Measurements from ENCODE around the gene PRRC1. TPM values are rescaled to one million over a fixed set of nuclear protein-coding genes. Genes with fewer than 3 reads are reported as not detected.

PRRC1 gene
- total RNA-seq, 2 donors from 2014 or later, result 42.9 to 51.0 TPM

GRCh38 chr5:127589309-127590030 is 72.0 kb downstream of the PRRC1 start:
- H3K27me3 Mint-ChIP-seq (ENCODE audit: low read depth), result peaks cover 28% of the 10 kb centered on the region
- no peak overlapping the region for H3K4me3 Mint-ChIP-seq
- no peaks in the 10 kb centered on the region for H3K9me3 Mint-ChIP-seq
- no peak for DNase-seq
- ATAC-seq (replicated peaks in 1 of 2), result no peak
- peaks cover 24% of the 10 kb centered on the region for H3K4me1 Mint-ChIP-seq (ENCODE audit: low read depth)
- no peaks in the 10 kb centered on the region for H3K36me3 Mint-ChIP-seq (ENCODE audit: insufficient read depth in 2 of 2)
- H3K27ac Mint-ChIP-seq, result no peak overlapping the region

DNA sequence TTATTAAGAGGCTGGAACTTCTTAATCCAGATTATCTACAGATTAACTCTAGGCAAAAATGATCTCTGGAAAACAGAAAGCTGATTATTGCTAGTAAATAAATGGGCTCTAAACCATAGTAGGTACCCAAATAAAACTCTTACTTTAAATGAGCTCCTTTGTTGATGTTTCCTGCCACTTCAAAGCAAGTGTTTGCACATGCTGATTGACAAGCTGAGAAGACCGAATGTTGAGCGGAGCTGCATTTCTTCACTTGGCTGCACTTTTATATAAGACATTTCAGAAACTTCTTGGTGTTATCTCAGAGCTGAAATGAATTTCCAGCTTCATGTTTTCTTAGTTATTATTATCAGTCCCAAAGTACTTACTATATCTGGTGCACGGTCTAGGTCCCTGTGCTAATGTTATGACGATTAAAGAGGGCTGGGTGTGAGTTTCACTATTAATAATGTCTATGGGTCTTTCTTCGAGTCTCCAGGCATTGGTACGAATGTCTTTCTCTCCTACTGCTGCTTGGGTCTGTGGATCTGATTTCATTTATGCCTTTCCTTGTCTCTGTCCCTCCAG is 72.8 kb downstream of the PRRC1 start:
- peaks cover 28% of the 10 kb centered on the region for H3K27me3 Mint-ChIP-seq (ENCODE audit: low read depth)
- ATAC-seq (replicated peaks in 1 of 2) (peak; percentile 30 to 56), DNase-seq (no peak)
- H3K9me3 Mint-ChIP-seq, result no peaks in the 10 kb centered on the region
- H3K27ac Mint-ChIP-seq, result no peak overlapping the region
- H3K4me1 Mint-ChIP-seq (ENCODE audit: low read depth), result peaks cover 24% of the 10 kb centered on the region
- no peak overlapping the region for H3K4me3 Mint-ChIP-seq
- H3K36me3 Mint-ChIP-seq (ENCODE audit: insufficient read depth in 2 of 2), result no peaks in the 10 kb centered on the region

- no peak for ATAC-seq (replicated peaks in 1 of 2)
- H3K27me3 Mint-ChIP-seq (ENCODE audit: low read depth), result peaks cover 12% of the 10 kb centered on the region
- peaks cover 14% of the 10 kb centered on the region for H3K4me1 Mint-ChIP-seq (ENCODE audit: low read depth)
- H3K27ac Mint-ChIP-seq, result no peak overlapping the region
- no peaks in the 10 kb centered on the region for H3K36me3 Mint-ChIP-seq (ENCODE audit: insufficient read depth in 2 of 2)
- H3K4me3 Mint-ChIP-seq, result peak overlapping the region in 1 of 2 donors; percentile 45
- DNase-seq, result no peak
- H3K9me3 Mint-ChIP-seq, result no peaks in the 10 kb centered on the region
Observed at GRCh38 chr5:127595484-127596368, 78.3 kb downstream of the PRRC1 start.

DNA sequence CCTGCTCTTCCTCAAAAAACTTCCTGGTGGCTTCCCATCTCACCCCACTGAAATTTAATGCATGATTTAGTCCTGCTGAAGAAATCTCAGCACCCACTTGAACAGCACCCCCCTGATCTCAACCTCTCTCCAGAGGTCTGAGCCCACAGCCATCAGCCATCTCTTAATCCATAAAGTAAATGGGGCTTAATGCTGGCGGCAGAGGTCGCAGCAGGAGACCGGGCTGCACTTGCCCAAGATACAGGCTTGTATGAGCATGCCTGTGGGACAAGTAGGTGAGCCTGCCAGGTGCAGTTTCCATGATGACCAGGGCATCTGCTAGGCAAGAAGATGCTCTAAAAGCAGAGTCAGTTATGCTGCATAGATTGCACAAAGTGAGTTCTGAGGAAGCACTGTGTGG is 79.1 kb downstream of the PRRC1 start:
- no peaks in the 10 kb centered on the region for H3K36me3 Mint-ChIP-seq (ENCODE audit: insufficient read depth in 2 of 2)
- H3K9me3 Mint-ChIP-seq, result no peaks in the 10 kb centered on the region
- H3K27me3 Mint-ChIP-seq (ENCODE audit: low read depth), result peaks cover 11% of the 10 kb centered on the region
- no peak overlapping the region for H3K27ac Mint-ChIP-seq
- no peak overlapping the region for H3K4me3 Mint-ChIP-seq
- ATAC-seq (replicated peaks in 1 of 2), result no peak
- peaks cover 13% of the 10 kb centered on the region for H3K4me1 Mint-ChIP-seq (ENCODE audit: low read depth)
- DNase-seq, result no peak

GRCh38 chr5:127599320-127599719 is 81.9 kb downstream of the PRRC1 start:
- no peak for DNase-seq
- ATAC-seq (replicated peaks in 1 of 2), result no peak

GRCh38 chr5:127599847-127600246 is 82.4 kb downstream of the PRRC1 start:
- ATAC-seq (replicated peaks in 1 of 2) (no peak), DNase-seq (no peak)
- H3K4me3 Mint-ChIP-seq, result no peak overlapping the region
- no peaks in the 10 kb centered on the region for H3K36me3 Mint-ChIP-seq (ENCODE audit: insufficient read depth in 2 of 2)
- no peaks in the 10 kb centered on the region for H3K9me3 Mint-ChIP-seq
- H3K4me1 Mint-ChIP-seq (ENCODE audit: low read depth), result peaks cover 13% of the 10 kb centered on the region
- no peak overlapping the region for H3K27ac Mint-ChIP-seq
- H3K27me3 Mint-ChIP-seq (ENCODE audit: low read depth), result peaks cover 32% of the 10 kb centered on the region

More at GRCh38 chr5:127599320-127599719, 81.9 kb downstream of the PRRC1 start:
- Mint-ChIP-seq H3K27ac (no peak overlapping the region), H3K4me3 (no peak overlapping the region), H3K36me3 (ENCODE audit: insufficient read depth in 2 of 2) (no peaks in the 10 kb centered on the region), H3K9me3 (no peaks in the 10 kb centered on the region), H3K4me1 (ENCODE audit: low read depth) (peaks cover 13% of the 10 kb centered on the region), H3K27me3 (ENCODE audit: low read depth) (peaks cover 29% of the 10 kb centered on the region)

GRCh38 chr5:127601111-127601510 is 83.7 kb downstream of the PRRC1 start:
- Mint-ChIP-seq H3K9me3 (no peaks in the 10 kb centered on the region), H3K4me3 (no peak overlapping the region), H3K27me3 (ENCODE audit: low read depth) (peaks cover 27% of the 10 kb centered on the region), H3K27ac (no peak overlapping the region), H3K4me1 (ENCODE audit: low read depth) (peaks cover 6% of the 10 kb centered on the region), H3K36me3 (ENCODE audit: insufficient read depth in 2 of 2) (no peaks in the 10 kb centered on the region)
- no peak for ATAC-seq (replicated peaks in 1 of 2)
- DNase-seq, result no peak

DNA sequence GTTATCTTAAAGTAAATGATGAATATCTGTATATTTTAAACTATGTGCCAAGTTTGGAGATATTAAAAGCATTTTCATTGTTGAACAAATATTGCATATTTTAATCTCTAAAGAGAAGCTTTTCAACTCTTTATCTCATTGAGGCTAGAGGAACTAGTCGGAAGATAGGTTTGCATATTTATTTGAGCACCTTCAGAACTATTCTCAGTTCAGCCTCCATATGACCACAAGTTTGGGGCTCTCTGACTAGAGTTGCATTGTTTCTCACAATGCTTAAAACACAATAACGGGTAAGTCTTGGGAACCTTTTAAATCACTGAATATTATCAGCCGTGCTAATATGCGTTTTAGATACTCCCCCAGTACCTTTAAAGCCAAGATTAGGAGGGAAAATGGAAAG is 84.2 kb downstream of the PRRC1 start:
- no peaks in the 10 kb centered on the region for H3K36me3 Mint-ChIP-seq (ENCODE audit: insufficient read depth in 2 of 2)
- no peak overlapping the region for H3K27ac Mint-ChIP-seq
- ATAC-seq (replicated peaks in 1 of 2) (no peak), DNase-seq (no peak)
- H3K4me1 Mint-ChIP-seq (ENCODE audit: low read depth), result peaks cover under 1% of the 10 kb centered on the region
- H3K9me3 Mint-ChIP-seq, result no peaks in the 10 kb centered on the region
- peaks cover 22% of the 10 kb centered on the region for H3K27me3 Mint-ChIP-seq (ENCODE audit: low read depth)
- no peak overlapping the region for H3K4me3 Mint-ChIP-seq

DNA sequence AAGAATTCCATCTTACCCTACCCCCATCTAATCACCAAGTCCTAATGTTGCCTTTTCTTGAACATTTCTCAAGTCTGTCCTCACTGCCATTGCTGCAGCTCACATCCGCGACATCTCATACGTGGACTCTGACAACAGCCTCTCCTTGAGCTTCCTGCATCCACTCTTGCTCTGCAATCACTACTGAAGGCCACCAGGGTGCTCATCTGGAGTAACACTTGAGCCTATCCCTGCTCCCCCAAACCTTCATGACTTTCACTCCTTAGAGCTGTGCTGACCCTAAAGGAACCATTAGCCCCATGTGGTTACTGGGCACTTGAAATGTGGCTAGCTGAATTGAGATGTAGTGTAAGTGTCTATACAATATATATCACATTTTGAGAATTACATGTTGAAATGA is 85.0 kb downstream of the PRRC1 start:
- ATAC-seq (replicated peaks in 1 of 2) (no peak), DNase-seq (no peak)
- no peak overlapping the region for H3K4me3 Mint-ChIP-seq
- no peak overlapping the region for H3K27ac Mint-ChIP-seq
- peaks cover 21% of the 10 kb centered on the region for H3K27me3 Mint-ChIP-seq (ENCODE audit: low read depth)
- no peaks in the 10 kb centered on the region for H3K36me3 Mint-ChIP-seq (ENCODE audit: insufficient read depth in 2 of 2)
- H3K4me1 Mint-ChIP-seq (ENCODE audit: low read depth), result no peaks in the 10 kb centered on the region
- no peaks in the 10 kb centered on the region for H3K9me3 Mint-ChIP-seq

DNA sequence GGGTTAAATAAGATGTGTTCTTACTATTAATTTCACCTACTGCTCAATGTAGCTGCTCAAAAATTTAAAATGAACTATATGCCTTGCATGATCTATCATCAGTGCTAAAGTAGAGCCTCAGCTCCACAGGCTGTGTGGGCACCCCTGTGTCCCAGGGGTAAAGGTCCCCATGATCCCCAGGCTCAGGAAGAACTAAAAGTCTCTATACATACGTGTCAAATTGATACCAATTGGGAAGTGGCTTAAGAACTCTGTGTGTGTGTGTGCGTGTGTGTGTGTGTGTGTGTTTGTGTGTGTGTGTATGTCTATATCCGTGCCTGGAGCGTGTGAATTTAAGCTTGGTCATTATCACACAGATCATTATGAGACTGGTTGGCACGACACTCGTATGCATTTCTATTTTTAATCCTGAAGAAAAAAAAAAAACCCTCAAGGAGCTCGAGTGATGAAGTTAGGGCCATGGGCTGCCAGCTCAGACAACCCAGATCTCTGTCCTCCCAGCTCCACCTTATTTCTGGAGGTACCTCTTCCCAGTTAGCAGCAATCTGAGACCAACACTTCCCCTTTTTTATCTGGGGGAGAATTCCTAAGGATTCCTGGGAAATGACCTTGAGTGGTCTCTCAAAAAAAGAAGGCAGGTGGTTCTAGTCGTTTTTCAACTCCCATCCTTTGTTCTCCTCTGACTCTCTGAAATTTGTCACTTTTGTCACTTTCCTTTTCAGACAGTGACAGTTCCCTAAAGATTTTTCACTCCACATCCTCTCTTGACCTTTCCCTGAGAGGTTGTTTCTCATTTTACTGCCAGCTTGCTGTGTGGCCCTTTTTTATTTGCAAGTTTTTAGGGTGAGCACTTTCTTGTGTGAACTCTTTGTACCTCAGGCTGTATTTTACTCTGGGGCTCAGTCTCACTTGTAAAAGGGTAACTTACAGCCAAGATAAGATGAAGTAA is 85.7 kb downstream of the PRRC1 start:
- no peaks in the 10 kb centered on the region for H3K4me1 Mint-ChIP-seq (ENCODE audit: low read depth)

More for the DNA sequence above, 85.7 kb downstream of the PRRC1 start:
- no peak overlapping the region for H3K4me3 Mint-ChIP-seq
- no peaks in the 10 kb centered on the region for H3K36me3 Mint-ChIP-seq (ENCODE audit: insufficient read depth in 2 of 2)
- H3K27ac Mint-ChIP-seq, result peak overlapping the region; percentile 8
- no peaks in the 10 kb centered on the region for H3K9me3 Mint-ChIP-seq
- peaks cover 21% of the 10 kb centered on the region for H3K27me3 Mint-ChIP-seq (ENCODE audit: low read depth)
- ATAC-seq (replicated peaks in 1 of 2) (no peak), DNase-seq (no peak)

All from activated T-cell treated with anti-CD3 and anti-CD28 coated beads, Interleukin-2, amount 50 U/mL, for 72 hours (primary cell).